H9 (cell line): ENCODE results near the gene CCDC127. TPM values are rescaled to one million over a fixed set of nuclear protein-coding genes. Genes with fewer than 3 reads are reported as not detected.

Experiments used
- DNase-seq: peaks from one replicate; pipeline ENCODE4 v3.0.0-alpha.2; 2017
- H2AFZ ChIP-seq: one replicate; pipeline ENCODE4 v1.6.1; 2013; ENCODE audit warnings: mild to moderate bottlenecking, low read length, control low read depth, moderate library complexity
- H2AK5ac ChIP-seq: 2 replicates; pipeline ENCODE4 v1.6.1; 2013; ENCODE audit warnings: low read length, control low read depth, mixed read lengths; ENCODE audit not compliant: insufficient read length
- H2BK120ac ChIP-seq: one replicate; pipeline ENCODE4 v1.6.1; 2013; ENCODE audit warnings: low read depth, mild to moderate bottlenecking, low read length, control low read depth, inconsistent platforms; ENCODE audit not compliant: poor library complexity, severe bottlenecking
- H2BK12ac ChIP-seq: 2 replicates; pipeline ENCODE4 v1.6.1; 2013; ENCODE audit warnings: low read length, control low read depth, mixed read lengths, low read depth; ENCODE audit not compliant: insufficient read length
- H2BK15ac ChIP-seq: 2 replicates; pipeline ENCODE4 v1.6.1; 2013; ENCODE audit warnings: low read depth, low read length, control low read depth
- H2BK20ac ChIP-seq: one replicate; pipeline ENCODE4 v1.6.1; 2013; ENCODE audit warnings: low read depth, mild to moderate bottlenecking, low read length, control low read depth, inconsistent platforms; ENCODE audit not compliant: poor library complexity, severe bottlenecking
- H2BK5ac ChIP-seq: 2 replicates; pipeline ENCODE4 v1.6.1; 2013; ENCODE audit warnings: low read length, control low read depth, mixed read lengths; ENCODE audit not compliant: insufficient read length
- H3K14ac ChIP-seq: 2 replicates; pipeline ENCODE4 v1.6.1; 2013; ENCODE audit warnings: low read length, control low read depth; ENCODE audit not compliant: insufficient read depth
- H3K18ac ChIP-seq: 2 replicates; pipeline ENCODE4 v1.6.1; 2013; ENCODE audit warnings: low read depth, mild to moderate bottlenecking, mixed read lengths, low read length, control low read depth; ENCODE audit not compliant: insufficient read length
- H3K23ac ChIP-seq: 2 replicates; pipeline ENCODE4 v1.6.1; 2013; ENCODE audit warnings: low read length, control low read depth, mixed read lengths, low read depth; ENCODE audit not compliant: insufficient read length
- H3K23me2 ChIP-seq: 2 replicates; pipeline ENCODE4 v1.6.1; 2013; ENCODE audit warnings: low read depth, mild to moderate bottlenecking, mixed read lengths, low read length, control low read depth; ENCODE audit not compliant: insufficient read length, poor library complexity, severe bottlenecking
- H3K27ac ChIP-seq: 2 replicates; pipeline ENCODE4 v1.5.1; 2013; ENCODE audit warnings: low read length, control low read depth, mixed read lengths, low read depth; ENCODE audit not compliant: insufficient read length
- H3K27me3 ChIP-seq: 2 replicates; pipeline ENCODE4 v1.6.1; 2013; ENCODE audit warnings: low read length, control low read depth, inconsistent platforms; ENCODE audit not compliant: insufficient read depth
- H3K4ac ChIP-seq: 2 replicates; pipeline ENCODE4 v1.6.1; 2013; ENCODE audit warnings: low read depth, mild to moderate bottlenecking, control low read depth, inconsistent platforms, low read length, moderate library complexity
- H3K4me1 ChIP-seq: 2 replicates; pipeline ENCODE4 v1.6.1; 2013; ENCODE audit warnings: low read length, control low read depth, inconsistent platforms; ENCODE audit not compliant: insufficient read depth
- H3K4me2 ChIP-seq: 2 replicates; pipeline ENCODE4 v1.6.1; 2013; ENCODE audit warnings: low read length, control low read depth, mixed read lengths; ENCODE audit not compliant: insufficient read length, insufficient read depth
- H3K56ac ChIP-seq: 2 replicates; pipeline ENCODE4 v1.6.1; 2013; ENCODE audit warnings: low read depth, mild to moderate bottlenecking, mixed read lengths, low read length, control low read depth; ENCODE audit not compliant: insufficient read length
- H3K79me1 ChIP-seq: 2 replicates; pipeline ENCODE4 v1.6.1; 2013; ENCODE audit warnings: low read depth, mild to moderate bottlenecking, moderate library complexity, low read length, control low read depth, inconsistent platforms; ENCODE audit not compliant: insufficient read depth, poor library complexity, severe bottlenecking
- H3K79me2 ChIP-seq: 2 replicates; pipeline ENCODE4 v1.6.1; 2013; ENCODE audit warnings: low read length, control low read depth, inconsistent platforms; ENCODE audit not compliant: insufficient read depth
- H3K9ac ChIP-seq: 2 replicates; pipeline ENCODE4 v1.6.1; 2013; ENCODE audit warnings: low read length, control low read depth, mixed read lengths; ENCODE audit not compliant: insufficient read length; ENCODE audit errors: extremely low read depth
- H3K9me3 ChIP-seq: one replicate; pipeline ENCODE4 v1.6.1; 2013; ENCODE audit warnings: low read depth, low read length, inconsistent platforms; ENCODE audit not compliant: control insufficient read depth
- H3T11ph ChIP-seq: one replicate; pipeline ENCODE4 v1.6.1; 2013; ENCODE audit warnings: mild to moderate bottlenecking, low read length, control low read depth, inconsistent platforms
- H4K20me1 ChIP-seq: one replicate; pipeline ENCODE4 v1.6.1; 2013; ENCODE audit not compliant: control insufficient read depth, insufficient read length, insufficient read depth
- H4K5ac ChIP-seq: 2 replicates; pipeline ENCODE4 v1.6.1; 2013; ENCODE audit warnings: low read depth, mild to moderate bottlenecking, mixed read lengths, low read length, control low read depth; ENCODE audit not compliant: insufficient read length
- H4K8ac ChIP-seq: replicated peaks from 2 replicates; pipeline ENCODE4 v1.6.1; 2013; ENCODE audit warnings: low read length, control low read depth, mixed read lengths, low read depth; ENCODE audit not compliant: insufficient read length
- H4K91ac ChIP-seq: 2 replicates; pipeline ENCODE4 v1.6.1; 2013; ENCODE audit warnings: low read depth, mild to moderate bottlenecking, moderate library complexity, mixed read lengths, low read length, control low read depth; ENCODE audit not compliant: insufficient read length
- H3K27ac Mint-ChIP-seq, 3 experiments: 2 replicates in 2 of 3; 3 replicates in 1 of 3; pipeline ENCODE4 v1.8.0; 2020 to 2021; ENCODE audit warnings: mixed read lengths in 3 of 3, mild to moderate bottlenecking in 1 of 3, moderate library complexity in 1 of 3
- H3K27me3 Mint-ChIP-seq: 2 replicates; pipeline ENCODE4 v1.8.0; 2021; ENCODE audit warnings: low read depth, mild to moderate bottlenecking, moderate library complexity, mixed read lengths
- H3K36me3 Mint-ChIP-seq, 3 experiments: 2 replicates in 2 of 3; 3 replicates in 1 of 3; pipeline ENCODE4 v1.8.0; 2020 to 2021; ENCODE audit warnings: low read depth in 3 of 3, mixed read lengths in 3 of 3; ENCODE audit not compliant: insufficient read depth in 1 of 3
- H3K4me1 Mint-ChIP-seq, 2 experiments: 2 replicates each; pipeline ENCODE4 v1.8.0; 2020; ENCODE audit warnings: mixed read lengths in 2 of 2
- H3K4me3 Mint-ChIP-seq, 2 experiments: 2 replicates in 1 of 2; 3 replicates in 1 of 2; pipeline ENCODE4 v1.8.0; 2020 to 2021; ENCODE audit warnings: mild to moderate bottlenecking in 2 of 2, mixed read lengths in 2 of 2, moderate library complexity in 1 of 2
- H3K9me3 Mint-ChIP-seq, 2 experiments: 2 replicates in 1 of 2; 3 replicates in 1 of 2; pipeline ENCODE4 v1.8.0; 2020; ENCODE audit warnings: mild to moderate bottlenecking in 2 of 2, mixed read lengths in 2 of 2, moderate library complexity in 1 of 2
- WGBS: extraction: QIAGEN DNeasy Blood & Tissue Kit; methylation state at CpG from one replicate; pipeline ENCODE4 v1.1.7; 2013; ENCODE audit warnings: missing lambda C conversion rate, low lambda C conversion rate, mixed read lengths; ENCODE audit not compliant: insufficient read length; ENCODE audit errors: extremely low coverage; 5-methylcytosine and 5-hydroxymethylcytosine counted together
- total RNA-seq: library from RNA; stranded (reverse); gene quantifications from 2 replicates; pipeline ENCODE4 v1.2.1, GENCODE V29; 2021
- TF ChIP-seq, protein P1 (sequence below): fragments of 200-600 bp; sonication (generic); conservative IDR thresholded peaks from 3 replicates; pipeline ENCODE4 v1.8.0; 2021; ENCODE audit warnings: antibody characterized with exemption, mild to moderate bottlenecking

The CCDC127 gene
- total RNA-seq, 1 experiment from 2014 or later = 9.0 TPM

DNA sequence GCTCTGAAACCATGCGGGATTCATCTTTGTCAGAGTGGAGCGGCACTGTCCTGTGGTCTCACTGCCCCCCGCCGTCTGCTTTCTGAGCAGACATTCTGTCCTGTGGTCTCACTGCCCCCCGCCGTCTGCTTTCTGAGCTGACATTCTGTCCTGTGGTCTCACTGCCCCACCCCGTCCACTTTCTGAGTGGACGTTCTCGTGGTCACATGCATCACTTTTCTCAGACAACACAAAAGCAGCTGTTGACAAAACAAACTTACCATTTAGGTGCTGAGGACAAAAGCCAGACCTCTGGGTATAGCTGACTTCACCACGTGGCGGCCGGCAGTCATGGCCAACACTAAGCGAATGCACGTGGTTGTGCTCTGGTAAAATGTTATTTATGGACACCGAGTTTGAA is 23.9 kb downstream of the CCDC127 start:
- H3K9me3 ChIP-seq = no peaks in the 10 kb centered on the region
- no peak overlapping the region for H3K18ac ChIP-seq
- no peak overlapping the region for H2BK5ac ChIP-seq
- no peak overlapping the region for H3K4me3 Mint-ChIP-seq
- no peak overlapping the region for H3K56ac ChIP-seq
- no peak overlapping the region for H3K14ac ChIP-seq
- no peak overlapping the region for H3K27ac ChIP-seq
- H4K5ac ChIP-seq = no peak overlapping the region
- H3K4me1 Mint-ChIP-seq = peaks cover 0 to 4% of the 10 kb centered on the region in 2 experiments; a peak in 1 of 4 replicates
- H3K9me3 Mint-ChIP-seq = no peaks in the 10 kb centered on the region
- no peaks in the 10 kb centered on the region for H4K20me1 ChIP-seq
- no peak overlapping the region for H2AK5ac ChIP-seq
- H3K23ac ChIP-seq = no peak overlapping the region
- H3K36me3 Mint-ChIP-seq = no peaks in the 10 kb centered on the region
- H3K79me2 ChIP-seq = no peaks in the 10 kb centered on the region
- H3K27me3 ChIP-seq = no peaks in the 10 kb centered on the region
- H3K27me3 Mint-ChIP-seq = peaks cover 8% of the 10 kb centered on the region
- H3K9ac ChIP-seq = no peak overlapping the region
- no peak overlapping the region for H2AFZ ChIP-seq
- H3T11ph ChIP-seq = no peak overlapping the region
- H3K23me2 ChIP-seq = no peaks in the 10 kb centered on the region
- WGBS = no CpG with 5 or more reads among the region's 15 CpGs
- no peak overlapping the region for H3K4ac ChIP-seq
- no peak overlapping the region for H3K4me2 ChIP-seq
- no peak overlapping the region for H4K91ac ChIP-seq
- no peaks in the 10 kb centered on the region for H3K4me1 ChIP-seq
- no peak for DNase-seq
- no peak overlapping the region for H3K27ac Mint-ChIP-seq
- no peak overlapping the region for H2BK12ac ChIP-seq
- H2BK20ac ChIP-seq = no peak overlapping the region
- no peaks in the 10 kb centered on the region for H3K79me1 ChIP-seq
- no peak overlapping the region for H4K8ac ChIP-seq
- H2BK15ac ChIP-seq = no peak overlapping the region
- TF ChIP-seq, protein P1, sequence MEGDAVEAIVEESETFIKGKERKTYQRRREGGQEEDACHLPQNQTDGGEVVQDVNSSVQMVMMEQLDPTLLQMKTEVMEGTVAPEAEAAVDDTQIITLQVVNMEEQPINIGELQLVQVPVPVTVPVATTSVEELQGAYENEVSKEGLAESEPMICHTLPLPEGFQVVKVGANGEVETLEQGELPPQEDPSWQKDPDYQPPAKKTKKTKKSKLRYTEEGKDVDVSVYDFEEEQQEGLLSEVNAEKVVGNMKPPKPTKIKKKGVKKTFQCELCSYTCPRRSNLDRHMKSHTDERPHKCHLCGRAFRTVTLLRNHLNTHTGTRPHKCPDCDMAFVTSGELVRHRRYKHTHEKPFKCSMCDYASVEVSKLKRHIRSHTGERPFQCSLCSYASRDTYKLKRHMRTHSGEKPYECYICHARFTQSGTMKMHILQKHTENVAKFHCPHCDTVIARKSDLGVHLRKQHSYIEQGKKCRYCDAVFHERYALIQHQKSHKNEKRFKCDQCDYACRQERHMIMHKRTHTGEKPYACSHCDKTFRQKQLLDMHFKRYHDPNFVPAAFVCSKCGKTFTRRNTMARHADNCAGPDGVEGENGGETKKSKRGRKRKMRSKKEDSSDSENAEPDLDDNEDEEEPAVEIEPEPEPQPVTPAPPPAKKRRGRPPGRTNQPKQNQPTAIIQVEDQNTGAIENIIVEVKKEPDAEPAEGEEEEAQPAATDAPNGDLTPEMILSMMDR = no peak
- H2BK120ac ChIP-seq = no peak overlapping the region
